Hematopoietic multipotent progenitor cell treated with erythropoietin and hydrocortisone succinate and interleukin-3 and kit ligand, for 4 days (in vitro differentiated cells): ENCODE measurements around the gene ABCD4.
"Not testable (repeated sequence)": the region's sequence is repeated elsewhere in the genome, so short reads cannot be mapped to it uniquely, and the experiment has no call there.

Experiments used
- DNase-seq: peaks from one replicate; pipeline ENCODE4 v3.0.0-alpha.2; 2015

The ABCD4 gene

GRCh38 chr14:74302634-74303569 is at the start of gene ABCD4:
ABCD4 (minus strand) TSS chr14:74302934; CDS start chr14:74302912, 22 bp downstream.
- peak; percentile 98 for DNase-seq

- no peak for DNase-seq
Measured at GRCh38 chr14:74350928-74351323, 48.2 kb upstream of the ABCD4 start.

GRCh38 chr14:74350211-74350927 is 47.6 kb upstream of the ABCD4 start:
- no peak for DNase-seq

- DNase-seq = no peak
Measured at GRCh38 chr14:74349757-74350156, 47.0 kb upstream of the ABCD4 start.

GRCh38 chr14:74348735-74349463 is 46.2 kb upstream of the ABCD4 start:
- no peak for DNase-seq

GRCh38 chr14:74348241-74348734 is 45.6 kb upstream of the ABCD4 start, which contains the start of gene VRTN:
VRTN (plus strand) TSS chr14:74348471; CDS start chr14:74356784, 8,313 bp downstream.
- no peak for DNase-seq

DNA sequence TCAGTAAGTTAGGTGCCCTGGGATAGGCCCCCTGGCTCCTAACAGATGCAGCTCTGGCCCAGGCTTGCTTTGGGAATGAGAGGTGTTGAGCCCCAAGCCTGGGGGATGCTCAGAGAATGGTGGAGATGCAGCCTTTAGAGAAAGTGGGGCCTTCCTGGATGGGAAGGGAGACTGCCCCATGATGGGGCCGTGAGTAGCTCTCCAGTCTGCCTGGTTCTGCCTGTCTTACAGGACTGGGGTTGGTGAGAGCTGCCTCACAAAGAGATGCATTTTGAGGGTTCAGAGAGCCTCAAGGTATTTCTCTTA is 45.0 kb upstream of the ABCD4 start:
- DNase-seq = no peak

DNA sequence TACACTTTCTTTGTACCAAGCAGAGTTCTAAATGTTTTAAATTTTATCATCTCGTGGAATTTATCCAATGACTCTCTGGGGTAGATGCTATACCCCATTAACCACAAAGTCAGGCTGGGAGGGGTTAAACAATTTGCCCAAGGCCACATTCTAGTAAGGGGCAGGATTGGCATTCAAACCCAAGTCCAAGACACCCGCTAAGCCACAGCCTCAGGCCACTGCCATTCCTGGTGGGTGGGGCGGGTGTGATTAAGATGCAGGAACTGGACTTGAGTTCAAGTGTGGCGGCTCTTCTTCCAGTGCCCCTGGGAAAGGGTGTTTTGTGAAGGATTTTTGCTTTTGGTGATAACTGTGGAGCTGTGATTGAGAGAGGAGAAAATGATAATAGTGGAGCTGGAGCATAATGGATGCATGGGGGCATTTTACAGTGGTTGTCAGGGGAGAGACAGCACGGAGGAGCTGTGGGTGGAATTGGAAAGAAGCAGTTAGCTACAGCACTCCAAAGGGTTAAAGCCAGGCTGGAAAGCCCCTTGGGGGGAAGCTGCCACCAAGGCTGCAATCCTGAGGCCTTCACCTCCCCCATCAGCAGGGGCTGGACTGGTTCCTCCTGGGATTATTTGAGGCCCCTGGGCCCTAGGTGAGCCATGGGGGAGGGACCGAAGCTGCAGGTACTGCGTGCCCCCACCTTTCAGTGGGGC is 44.5 kb upstream of the ABCD4 start:
- DNase-seq = no peak

DNA sequence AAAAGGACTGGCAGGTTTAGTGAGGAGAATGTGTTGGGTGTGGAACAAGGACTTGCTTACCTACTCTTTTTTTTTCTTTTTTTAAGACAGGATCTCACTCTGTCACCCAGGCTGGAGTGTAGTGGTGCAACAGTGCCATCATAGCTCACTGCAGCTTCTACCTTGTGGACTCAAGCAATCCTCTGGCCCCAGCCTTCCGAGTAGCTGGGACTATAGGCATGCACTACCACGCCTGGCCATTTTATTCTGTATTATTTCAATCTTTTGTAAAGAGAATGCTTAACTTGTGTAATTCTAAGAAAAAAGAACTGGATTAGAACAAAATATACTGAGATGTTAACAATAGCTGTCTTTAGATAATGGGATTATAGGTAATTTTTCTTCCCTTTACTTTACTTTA is 43.6 kb upstream of the ABCD4 start:
- no peak for DNase-seq

- no peak for DNase-seq
Measured at GRCh38 chr14:74333909-74334308, 31.2 kb upstream of the ABCD4 start.

GRCh38 chr14:74329950-74330552 is 27.3 kb upstream of the ABCD4 start:
- DNase-seq = not testable (repeated sequence)

- no peak for DNase-seq
Measured at GRCh38 chr14:74326369-74327152, 23.8 kb upstream of the ABCD4 start.

GRCh38 chr14:74325446-74325845 is 22.7 kb upstream of the ABCD4 start:
- DNase-seq = no peak

- peak; percentile 72 for DNase-seq
Measured at GRCh38 chr14:74324931-74325361, 22.2 kb upstream of the ABCD4 start.

GRCh38 chr14:74314576-74314975 is 11.8 kb upstream of the ABCD4 start:
- no peak for DNase-seq

- DNase-seq = no peak
Measured at GRCh38 chr14:74313601-74314000, 10.9 kb upstream of the ABCD4 start.

GRCh38 chr14:74312161-74312560 is 9.4 kb upstream of the ABCD4 start:
- DNase-seq = no peak

GRCh38 chr14:74309125-74310022 is 6.6 kb upstream of the ABCD4 start:
- no peak for DNase-seq

GRCh38 chr14:74308695-74309094 is 6.0 kb upstream of the ABCD4 start:
- DNase-seq = no peak

DNA sequence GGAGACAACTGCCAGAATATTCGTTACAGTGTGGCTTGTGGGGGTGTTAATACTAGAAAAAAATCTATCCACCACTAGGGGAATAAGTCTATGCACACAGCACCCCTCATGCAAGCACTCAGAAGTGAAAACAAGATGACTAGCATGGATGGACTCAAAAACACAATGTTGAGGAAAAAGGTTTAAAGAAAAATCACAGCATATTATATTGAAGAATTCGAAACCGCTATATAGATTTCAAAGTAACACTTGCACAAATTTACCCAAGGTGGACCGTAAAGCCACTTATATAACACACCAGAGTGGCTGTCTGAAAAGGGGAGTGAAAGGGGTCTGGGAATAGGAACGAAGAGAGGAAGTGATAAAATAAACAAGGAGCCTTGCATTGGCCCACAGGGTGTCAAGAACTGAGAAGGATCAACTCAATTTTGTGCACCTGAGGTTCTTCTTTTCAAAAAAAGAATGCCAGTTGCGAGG is 544 bp downstream of the ABCD4 start:
- peak; percentile 90 for DNase-seq
